ENCODE results near the gene SNTG2. TPM values are rescaled to one million over a fixed set of nuclear protein-coding genes. Genes with fewer than 3 reads are reported as not detected.

The SNTG2 gene
- total RNA-seq, 2 experiments from 2014 or later = not detected

- Histone ChIP-seq H3K9me3 (ENCODE audit: low read length) (no peaks in the 10 kb centered on the region), H3K79me2 (ENCODE audit: insufficient read depth, low read depth, low read length) (no peaks in the 10 kb centered on the region), H3K36me3 (ENCODE audit: insufficient read depth, low read length) (no peaks in the 10 kb centered on the region), H3K27ac (ENCODE audit: low read depth, low read length, poor library complexity, severe bottlenecking) (no peak overlapping the region), H3K4me2 (ENCODE audit: low read length) (no peak overlapping the region), H3K9me2 (ENCODE audit: insufficient read depth, low read length) (no peaks in the 10 kb centered on the region), H3K4me1 (ENCODE audit: insufficient read depth, low read length, poor library complexity, severe bottlenecking) (no peaks in the 10 kb centered on the region), H4K20me1 (ENCODE audit: insufficient read depth, low read length) (no peaks in the 10 kb centered on the region), H2AFZ (ENCODE audit: low read length) (no peak overlapping the region), H3K4me3 (ENCODE audit: low read depth, low read length, poor library complexity, severe bottlenecking) (no peak overlapping the region)
- intact Hi-C loops (cut with micrococcal nuclease; ENCODE audit: unreplicated experiment) = no loop called here
- no TSS peak for BruUV-seq (replicated peaks)
- DNase-seq (ENCODE audit: low spot score) = no peak
- TF ChIP-seq CTCF (conservative IDR thresholded peaks at IDR 0.05; ENCODE audit: low read length) (no peak), EZH2phosphoT487 (IDR thresholded peaks at IDR 0.05; ENCODE audit: borderline replicate concordance, low read depth, low read length) (no peak)
- CTCF ChIA-PET (ENCODE audit: unreplicated experiment) = no interaction called here
- POLR2A ChIA-PET = no interaction called here
These were observed 34.7 kb upstream of the SNTG2 start for GRCh38 chr2:915979-916378.

- no TSS peak for BruUV-seq (replicated peaks)
- TF ChIP-seq EZH2phosphoT487 (IDR thresholded peaks at IDR 0.05; ENCODE audit: borderline replicate concordance, low read depth, low read length) = no peak
- TF ChIP-seq CTCF (conservative IDR thresholded peaks at IDR 0.05; ENCODE audit: low read length) = no peak
- no peaks in the 10 kb centered on the region for H3K79me2 ChIP-seq (ENCODE audit: insufficient read depth, low read depth, low read length)
- intact Hi-C loops (cut with micrococcal nuclease; ENCODE audit: unreplicated experiment) = no loop called here
- H3K4me1 ChIP-seq (ENCODE audit: insufficient read depth, low read length, poor library complexity, severe bottlenecking) = no peaks in the 10 kb centered on the region
- POLR2A ChIA-PET = no interaction called here
- H3K9me2 ChIP-seq (ENCODE audit: insufficient read depth, low read length) = no peaks in the 10 kb centered on the region
- no peak overlapping the region for H3K4me3 ChIP-seq (ENCODE audit: low read depth, low read length, poor library complexity, severe bottlenecking)
- H3K27ac ChIP-seq (ENCODE audit: low read depth, low read length, poor library complexity, severe bottlenecking) = no peak overlapping the region
- no peak overlapping the region for H3K4me2 ChIP-seq (ENCODE audit: low read length)
- H3K9me3 ChIP-seq (ENCODE audit: low read length) = no peaks in the 10 kb centered on the region
- H2AFZ ChIP-seq (ENCODE audit: low read length) = no peak overlapping the region
- H3K36me3 ChIP-seq (ENCODE audit: insufficient read depth, low read length) = no peaks in the 10 kb centered on the region
- no peaks in the 10 kb centered on the region for H4K20me1 ChIP-seq (ENCODE audit: insufficient read depth, low read length)
- DNase-seq (ENCODE audit: low spot score) = no peak
- CTCF ChIA-PET (ENCODE audit: unreplicated experiment) = no interaction called here
These were observed 33.7 kb upstream of the SNTG2 start for GRCh38 chr2:916935-917334.

GRCh38 chr2:919672-920071 lies 31.0 kb upstream of the SNTG2 start:
- Histone ChIP-seq H3K9me3 (ENCODE audit: low read length) (no peaks in the 10 kb centered on the region), H3K9me2 (ENCODE audit: insufficient read depth, low read length) (no peaks in the 10 kb centered on the region), H4K20me1 (ENCODE audit: insufficient read depth, low read length) (no peaks in the 10 kb centered on the region), H3K36me3 (ENCODE audit: insufficient read depth, low read length) (no peaks in the 10 kb centered on the region), H3K4me1 (ENCODE audit: insufficient read depth, low read length, poor library complexity, severe bottlenecking) (no peaks in the 10 kb centered on the region), H3K79me2 (ENCODE audit: insufficient read depth, low read depth, low read length) (no peaks in the 10 kb centered on the region), H3K27ac (ENCODE audit: low read depth, low read length, poor library complexity, severe bottlenecking) (no peak overlapping the region), H3K4me3 (ENCODE audit: low read depth, low read length, poor library complexity, severe bottlenecking) (no peak overlapping the region), H2AFZ (ENCODE audit: low read length) (no peak overlapping the region), H3K4me2 (ENCODE audit: low read length) (no peak overlapping the region)
- ChIA-PET CTCF (ENCODE audit: unreplicated experiment) (no interaction called here), POLR2A (no interaction called here)
- intact Hi-C loops (cut with micrococcal nuclease; ENCODE audit: unreplicated experiment) = no loop called here
- no peak for DNase-seq (ENCODE audit: low spot score)
- TF ChIP-seq EZH2phosphoT487 (IDR thresholded peaks at IDR 0.05; ENCODE audit: borderline replicate concordance, low read depth, low read length) (no peak), CTCF (conservative IDR thresholded peaks at IDR 0.05; ENCODE audit: low read length) (no peak)
- BruUV-seq (replicated peaks) = no TSS peak
